Measurements from ENCODE around the gene MYL3. TPM values are rescaled to one million over a fixed set of nuclear protein-coding genes. Genes with fewer than 3 reads are reported as not detected.

Gene MYL3
- total RNA-seq, 2 experiments from 2014 or later, result not detected

Other genes starting within 250 kb of the MYL3 start
- 1 to 10 TPM; 3.2 to 3.3 TPM for gene ALS2CL, start 169.8 kb downstream of the MYL3 start, total RNA-seq
- 1 to 10 TPM; 1.5 to 1.6 TPM for gene TMIE, start 162.1 kb downstream of the MYL3 start, total RNA-seq
- gene PRSS50, start 145.6 kb downstream of the MYL3 start, total RNA-seq, result not detected
- not detected for gene PTH1R, start 14.3 kb upstream of the MYL3 start, total RNA-seq
- gene CCDC12, start 113.3 kb upstream of the MYL3 start, total RNA-seq, result 10 to 100 TPM; 45.4 to 47.8 TPM
- 10 to 100 TPM; 83.4 to 84.9 TPM for gene NBEAL2, start 116.2 kb upstream of the MYL3 start, total RNA-seq